ENCODE measurements around the gene CPA4.

DNA sequence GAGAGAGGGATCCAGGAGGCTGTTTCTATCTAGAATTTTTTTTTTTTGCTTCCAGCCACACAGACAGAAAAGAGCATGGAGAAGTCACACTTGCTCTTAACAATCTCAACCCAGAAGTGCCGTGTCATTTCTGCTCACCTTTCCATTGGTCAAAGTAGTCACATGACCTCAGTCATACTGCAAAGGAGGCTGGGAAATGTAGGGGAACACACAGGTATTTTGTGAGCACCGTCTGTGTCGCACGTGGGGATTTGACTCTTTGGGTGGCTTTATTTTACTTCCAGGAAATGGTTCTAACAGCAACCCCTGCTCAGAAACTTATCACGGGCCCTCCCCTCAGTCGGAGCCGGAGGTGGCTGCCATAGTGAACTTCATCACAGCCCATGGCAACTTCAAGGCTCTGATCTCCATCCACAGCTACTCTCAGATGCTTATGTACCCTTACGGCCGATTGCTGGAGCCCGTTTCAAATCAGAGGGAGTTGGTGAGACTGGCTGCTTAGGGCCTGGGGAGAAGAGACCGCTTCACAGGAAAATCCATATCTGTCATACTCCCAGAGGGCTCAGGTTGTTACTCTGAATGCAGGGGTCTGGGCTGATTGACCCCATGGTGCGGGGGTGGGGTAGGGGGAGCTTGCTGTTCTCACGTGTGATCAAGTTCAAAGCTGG lies 74.3 kb downstream of the CPA4 start:
- TF ChIP-seq, protein P1, sequence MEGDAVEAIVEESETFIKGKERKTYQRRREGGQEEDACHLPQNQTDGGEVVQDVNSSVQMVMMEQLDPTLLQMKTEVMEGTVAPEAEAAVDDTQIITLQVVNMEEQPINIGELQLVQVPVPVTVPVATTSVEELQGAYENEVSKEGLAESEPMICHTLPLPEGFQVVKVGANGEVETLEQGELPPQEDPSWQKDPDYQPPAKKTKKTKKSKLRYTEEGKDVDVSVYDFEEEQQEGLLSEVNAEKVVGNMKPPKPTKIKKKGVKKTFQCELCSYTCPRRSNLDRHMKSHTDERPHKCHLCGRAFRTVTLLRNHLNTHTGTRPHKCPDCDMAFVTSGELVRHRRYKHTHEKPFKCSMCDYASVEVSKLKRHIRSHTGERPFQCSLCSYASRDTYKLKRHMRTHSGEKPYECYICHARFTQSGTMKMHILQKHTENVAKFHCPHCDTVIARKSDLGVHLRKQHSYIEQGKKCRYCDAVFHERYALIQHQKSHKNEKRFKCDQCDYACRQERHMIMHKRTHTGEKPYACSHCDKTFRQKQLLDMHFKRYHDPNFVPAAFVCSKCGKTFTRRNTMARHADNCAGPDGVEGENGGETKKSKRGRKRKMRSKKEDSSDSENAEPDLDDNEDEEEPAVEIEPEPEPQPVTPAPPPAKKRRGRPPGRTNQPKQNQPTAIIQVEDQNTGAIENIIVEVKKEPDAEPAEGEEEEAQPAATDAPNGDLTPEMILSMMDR (IDR thresholded peaks at IDR 0.05), result no peak
- no peak for TF ChIP-seq POLR2A (IDR thresholded peaks at IDR 0.05)

All from lower leg skin (tissue), 3 donors.